ENCODE measurements around the gene APPL2.

DNA sequence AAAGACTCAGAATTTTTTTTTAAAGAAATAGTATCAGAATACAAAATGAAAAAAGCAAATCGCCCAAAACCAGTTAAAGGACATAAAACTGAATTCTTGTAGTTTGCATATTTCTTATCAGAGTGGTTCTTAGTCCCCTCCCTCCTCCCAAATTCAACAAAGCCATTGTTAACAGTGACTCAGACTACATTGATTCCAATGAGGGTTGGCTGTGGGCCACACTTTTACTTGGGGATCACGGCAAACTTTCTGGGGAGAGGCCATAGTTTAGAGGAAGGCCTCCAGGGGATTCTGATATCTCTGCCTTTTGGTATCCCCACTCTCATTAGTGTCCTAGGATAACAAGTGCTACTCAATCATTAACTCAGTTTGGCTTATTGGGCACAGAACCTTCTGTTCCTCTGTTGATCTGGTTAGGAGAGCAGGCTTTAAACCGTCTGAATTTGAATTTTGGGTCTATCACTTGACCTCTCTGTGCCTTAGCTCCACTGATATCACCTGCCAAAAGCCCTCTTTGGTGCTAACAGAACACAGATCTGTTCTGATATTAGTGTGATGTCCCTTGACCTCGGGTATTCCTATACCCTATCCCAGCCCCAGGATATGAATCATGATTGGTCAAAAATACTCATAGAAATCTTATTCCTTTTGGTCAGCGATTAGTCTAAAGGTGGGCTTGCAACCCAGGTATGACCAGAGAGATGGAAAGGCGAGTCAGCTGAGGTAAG is 45.2 kb upstream of the APPL2 start:
- TF ChIP-seq EZH2phosphoT487 (IDR thresholded peaks at IDR 0.05; ENCODE audit: borderline replicate concordance, low read length): no peak
- TF ChIP-seq, protein P1, sequence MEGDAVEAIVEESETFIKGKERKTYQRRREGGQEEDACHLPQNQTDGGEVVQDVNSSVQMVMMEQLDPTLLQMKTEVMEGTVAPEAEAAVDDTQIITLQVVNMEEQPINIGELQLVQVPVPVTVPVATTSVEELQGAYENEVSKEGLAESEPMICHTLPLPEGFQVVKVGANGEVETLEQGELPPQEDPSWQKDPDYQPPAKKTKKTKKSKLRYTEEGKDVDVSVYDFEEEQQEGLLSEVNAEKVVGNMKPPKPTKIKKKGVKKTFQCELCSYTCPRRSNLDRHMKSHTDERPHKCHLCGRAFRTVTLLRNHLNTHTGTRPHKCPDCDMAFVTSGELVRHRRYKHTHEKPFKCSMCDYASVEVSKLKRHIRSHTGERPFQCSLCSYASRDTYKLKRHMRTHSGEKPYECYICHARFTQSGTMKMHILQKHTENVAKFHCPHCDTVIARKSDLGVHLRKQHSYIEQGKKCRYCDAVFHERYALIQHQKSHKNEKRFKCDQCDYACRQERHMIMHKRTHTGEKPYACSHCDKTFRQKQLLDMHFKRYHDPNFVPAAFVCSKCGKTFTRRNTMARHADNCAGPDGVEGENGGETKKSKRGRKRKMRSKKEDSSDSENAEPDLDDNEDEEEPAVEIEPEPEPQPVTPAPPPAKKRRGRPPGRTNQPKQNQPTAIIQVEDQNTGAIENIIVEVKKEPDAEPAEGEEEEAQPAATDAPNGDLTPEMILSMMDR (conservative IDR thresholded peaks at IDR 0.05; ENCODE audit: low read depth, low read length): no peak
- TF ChIP-seq EZH2 (IDR thresholded peaks at IDR 0.05; ENCODE audit: low read length, unreplicated experiment): no peak
